Ovary (tissue), 9 donors: ENCODE measurements around the gene PTTG1IP. TPM values are rescaled to one million over a fixed set of nuclear protein-coding genes. Genes with fewer than 3 reads are reported as not detected.

Experiments used
- DNase-seq, 5 donors: peaks; one replicate each; pipeline ENCODE4 v3.0.0-alpha.2; 2019 to 2020
- H3K27ac ChIP-seq, 2 donors: fragments of 200-600 bp; one replicate each; pipeline versions ENCODE4 v1.5.1 to v1.8.0; 2019 to 2022
- H3K27me3 ChIP-seq: fragments of 200-600 bp; one replicate; pipeline ENCODE4 v1.8.0; 2022
- H3K36me3 ChIP-seq: fragments of 200-600 bp; sonication (generic); one replicate; pipeline ENCODE4 v1.5.1; 2019
- H3K4me1 ChIP-seq: one replicate; pipeline ENCODE4 v1.8.1; 2013; ENCODE audit warnings: mild to moderate bottlenecking, moderate library complexity; ENCODE audit not compliant: insufficient read depth
- H3K4me3 ChIP-seq: fragments of 200-600 bp; sonication (generic); one replicate; pipeline ENCODE4 v1.5.1; 2017
- H3K9me3 ChIP-seq, 2 donors: fragments of 200-600 bp in 1 of 2; sonication (generic) in 1 of 2; one replicate each; pipeline versions ENCODE4 v1.5.1 to v1.8.1; 2013 to 2019; ENCODE audit warnings: mild to moderate bottlenecking in 1 of 2, moderate library complexity in 1 of 2
- EP300 ChIP-seq: sonication (generic); formaldehyde crosslinking; IDR thresholded peaks from one replicate; pipeline ENCODE4 v1.6.1; 2017; ENCODE audit warnings: antibody characterized with exemption
- POLR2A ChIP-seq: fragments of 450-650 bp; IDR thresholded peaks from one replicate; pipeline ENCODE4 v1.6.1; 2017; ENCODE audit warnings: antibody characterized with exemption, mild to moderate bottlenecking, moderate library complexity
- WGBS, 3 donors: extraction: QIAGEN DNeasy Blood & Tissue Kit in 1 of 3; methylation state at CpG; one replicate each; pipeline versions ENCODE4 v1.1.5 to v1.1.7; 2013 to 2017; 5-methylcytosine and 5-hydroxymethylcytosine counted together
- intact Hi-C, 4 donors: fragments of 100-400 bp; cut with DNase I; formaldehyde crosslinking; loops; one replicate each; pipeline versions ENCODE4 v1.11.0 to v1.15.1; 2022 to 2023
- polyA plus RNA-seq, 2 donors: library from polyadenylated mRNA; stranded (reverse); fragments of 200-250 nt in 1 of 2; fragments of 350-450 nt in 1 of 2; fragmentation: Illumina TruSeq in 1 of 2; extraction: RNeasy Lipid Tissue Mini Kit (QIAGEN cat#74804) in 1 of 2; gene quantifications; one replicate each; pipeline ENCODE4 v1.2.3, GENCODE V29; 2013 to 2014
- total RNA-seq, 7 donors: library from RNA; depleted of rRNA in 2 of 7; stranded (reverse); fragments of >200 nt in 2 of 7; fragmentation: NEBNext Ultra II Directional in 3 of 7; extraction: Animal tissue kit (Norgen Biotek cat#: 25700) in 3 of 7; gene quantifications; one replicate each; pipeline versions ENCODE4 v1.1.0 to v1.2.4, GENCODE V29; 2016 to 2023
- TF ChIP-seq, protein P1 (sequence below), 3 donors: fragments of 450-650 bp in 2 of 3; fragments of 200-600 bp in 1 of 3; IDR thresholded peaks; one replicate each; pipeline versions ENCODE4 v1.5.1 to v1.8.0; 2016 to 2022; ENCODE audit warnings: antibody characterized with exemption in 3 of 3, mild to moderate bottlenecking in 1 of 3
- donor health status: DM: no; HTN: no; CAD: no; lungs with moderate emphysema.
- donor health status: DM: no; HTN: no; CAD: no.
- donor health status: Bipolar disorder and iron deficiency.
- donor health status: DM: yes; HTN: yes; CAD: no.
- donor health status: DM: no; HTN: no; CAD: no.
- donor health status: DM: yes; HTN: yes; CAD: no.

Gene PTTG1IP
- total and polyA plus RNA-seq, 9 donors, result 133 to 420 (median 144) TPM

DNA sequence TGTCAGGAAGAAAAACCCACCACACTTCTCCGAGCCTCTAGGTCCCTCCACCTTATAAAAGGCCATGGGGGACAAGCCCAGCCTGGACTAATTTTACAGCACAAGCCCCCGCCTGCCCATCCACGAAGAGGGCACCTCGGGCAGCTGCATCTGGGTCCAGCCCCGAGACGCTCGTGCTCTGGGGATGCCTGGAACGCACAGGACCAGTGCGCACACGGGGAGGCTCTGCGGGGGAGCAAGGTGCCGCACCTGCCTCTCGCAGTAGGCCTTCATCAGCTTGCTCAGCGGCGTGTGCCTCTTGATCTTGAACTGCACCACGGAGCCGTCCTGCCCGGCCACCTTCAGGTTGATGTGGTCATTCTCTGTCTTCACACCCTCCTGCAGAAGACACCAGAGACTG is 59.8 kb downstream of the PTTG1IP start:
- 89 to 91% (median 89%) methylated on average over 18 of the region's 18 CpGs for WGBS, 3 donors
- no peak for DNase-seq
- intact Hi-C loops, result loop anchor here in 1 of 4 donors (10.0 kb wide), 1 partner anchor 121 kb away; no protein-coding TSS in a partner anchor

DNA sequence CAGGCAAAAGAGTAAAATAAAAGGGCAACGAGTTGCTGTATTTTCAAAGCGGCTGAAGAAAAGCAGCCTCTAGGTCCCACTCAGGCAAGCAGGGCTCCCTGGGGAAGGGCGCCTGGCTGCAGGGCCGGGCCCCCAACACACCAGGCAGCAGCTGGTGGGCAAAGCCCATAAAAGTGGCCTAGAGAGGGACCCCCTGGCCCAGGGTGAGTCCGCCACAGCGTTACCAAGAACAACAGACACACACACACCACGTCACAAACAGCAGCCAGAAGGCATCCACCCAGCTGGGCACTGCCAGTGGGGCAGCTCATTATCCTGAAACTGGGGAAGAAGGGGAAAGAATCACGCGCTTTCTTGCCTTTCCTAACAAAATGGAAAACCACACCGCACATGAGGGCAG is 60.3 kb downstream of the PTTG1IP start:
- Histone ChIP-seq H3K36me3 (no peaks in the 10 kb centered on the region), H3K9me3 (no peaks in the 10 kb centered on the region), H3K27ac (no peak overlapping the region), H3K4me3 (no peak overlapping the region), H3K27me3 (no peaks in the 10 kb centered on the region), H3K4me1 (peaks cover 8% of the 10 kb centered on the region)
- TF ChIP-seq, protein P1, sequence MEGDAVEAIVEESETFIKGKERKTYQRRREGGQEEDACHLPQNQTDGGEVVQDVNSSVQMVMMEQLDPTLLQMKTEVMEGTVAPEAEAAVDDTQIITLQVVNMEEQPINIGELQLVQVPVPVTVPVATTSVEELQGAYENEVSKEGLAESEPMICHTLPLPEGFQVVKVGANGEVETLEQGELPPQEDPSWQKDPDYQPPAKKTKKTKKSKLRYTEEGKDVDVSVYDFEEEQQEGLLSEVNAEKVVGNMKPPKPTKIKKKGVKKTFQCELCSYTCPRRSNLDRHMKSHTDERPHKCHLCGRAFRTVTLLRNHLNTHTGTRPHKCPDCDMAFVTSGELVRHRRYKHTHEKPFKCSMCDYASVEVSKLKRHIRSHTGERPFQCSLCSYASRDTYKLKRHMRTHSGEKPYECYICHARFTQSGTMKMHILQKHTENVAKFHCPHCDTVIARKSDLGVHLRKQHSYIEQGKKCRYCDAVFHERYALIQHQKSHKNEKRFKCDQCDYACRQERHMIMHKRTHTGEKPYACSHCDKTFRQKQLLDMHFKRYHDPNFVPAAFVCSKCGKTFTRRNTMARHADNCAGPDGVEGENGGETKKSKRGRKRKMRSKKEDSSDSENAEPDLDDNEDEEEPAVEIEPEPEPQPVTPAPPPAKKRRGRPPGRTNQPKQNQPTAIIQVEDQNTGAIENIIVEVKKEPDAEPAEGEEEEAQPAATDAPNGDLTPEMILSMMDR (IDR thresholded peaks at IDR 0.05), result no peak
- no peak for TF ChIP-seq POLR2A
- TF ChIP-seq EP300, result no peak
- intact Hi-C loops, result loop anchor here in 1 of 4 donors (10.0 kb wide), 1 partner anchor 122 kb away; no protein-coding TSS in a partner anchor
- DNase-seq, result no peak
- WGBS, 3 donors, result 90 to 93% (median 91%) methylated on average over 10 of the region's 10 CpGs

More for the DNA sequence above, 59.8 kb downstream of the PTTG1IP start:
- Histone ChIP-seq H3K27me3 (no peaks in the 10 kb centered on the region), H3K4me3 (no peak overlapping the region), H3K27ac (no peak overlapping the region), H3K4me1 (peaks cover 12% of the 10 kb centered on the region), H3K36me3 (no peaks in the 10 kb centered on the region), H3K9me3 (no peaks in the 10 kb centered on the region)
- TF ChIP-seq EP300, result no peak
- no peak for TF ChIP-seq POLR2A
- TF ChIP-seq, protein P1 (IDR thresholded peaks at IDR 0.05), result no peak

- H3K4me3 ChIP-seq, result no peak overlapping the region
- H3K4me1 ChIP-seq, result peaks cover 8% of the 10 kb centered on the region
- no peak for DNase-seq
- intact Hi-C loops, result loop anchor here in 1 of 4 donors (10.0 kb wide), 1 partner anchor 122 kb away; no protein-coding TSS in a partner anchor
- no peaks in the 10 kb centered on the region for H3K36me3 ChIP-seq
- TF ChIP-seq, protein P1 (IDR thresholded peaks at IDR 0.05), result no peak
- TF ChIP-seq POLR2A (no peak), EP300 (no peak)
- 85 to 93% (median 88%) methylated on average over 14 of the region's 14 CpGs for WGBS, 3 donors
- H3K27ac ChIP-seq, result no peak overlapping the region
- no peaks in the 10 kb centered on the region for H3K27me3 ChIP-seq
- H3K9me3 ChIP-seq, result no peaks in the 10 kb centered on the region
Observed at GRCh38 chr21:44812640-44813039, 60.9 kb downstream of the PTTG1IP start.

DNA sequence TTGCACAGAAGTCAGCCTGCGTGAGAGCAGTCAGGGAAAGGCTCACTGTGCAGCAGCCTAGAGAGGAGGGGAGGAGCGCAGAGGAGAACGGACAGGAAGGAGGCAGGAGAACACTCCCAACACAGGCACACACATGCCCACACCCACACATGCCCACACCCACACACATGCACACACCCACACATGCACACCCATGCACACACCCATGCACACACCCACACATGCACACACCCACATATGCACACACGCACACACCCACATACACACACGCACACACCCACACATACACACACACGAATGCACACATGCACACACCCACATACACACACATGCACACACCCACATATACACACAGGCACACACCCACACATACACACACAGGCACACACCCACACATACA is 62.7 kb downstream of the PTTG1IP start:
- no peak for DNase-seq
- no peak for TF ChIP-seq EP300
- no peak for TF ChIP-seq POLR2A
- TF ChIP-seq, protein P1 (IDR thresholded peaks at IDR 0.05), result no peak
- Histone ChIP-seq H3K4me1 (no peaks in the 10 kb centered on the region), H3K27me3 (no peaks in the 10 kb centered on the region), H3K27ac (no peak overlapping the region), H3K9me3 (no peaks in the 10 kb centered on the region), H3K36me3 (no peaks in the 10 kb centered on the region), H3K4me3 (no peak overlapping the region)
- WGBS, 3 donors, result 77 to 86% (median 81%) methylated on average over 6 of the region's 6 CpGs
- intact Hi-C loops, result loop anchor here in 1 of 4 donors (10.0 kb wide), 1 partner anchor 124 kb away; no protein-coding TSS in a partner anchor
